Stimulated activated CD4-positive, alpha-beta T cell treated with anti-CD3 and anti-CD28 coated beads, Interleukin-15, amount 100 ng/mL, for 48 hours (primary cell): ENCODE measurements around the gene MEIS1.

Source experiments
- DNase-seq, 2 donors: peaks; one replicate each; pipeline ENCODE4 v3.0.0-alpha.2; 2020; ENCODE audit warnings: low read depth in 2 of 2

The MEIS1 gene

GRCh38 chr2:66566726-66567399 is 131.9 kb downstream of the MEIS1 start:
- no peak for DNase-seq

- no peak for DNase-seq
These were observed 132.8 kb downstream of the MEIS1 start for GRCh38 chr2:66567729-66568128.

GRCh38 chr2:66568650-66569300 is 133.8 kb downstream of the MEIS1 start:
- DNase-seq = no peak

- no peak for DNase-seq
These were observed 134.5 kb downstream of the MEIS1 start for GRCh38 chr2:66569321-66569851.

- no peak for DNase-seq
These were observed 135.0 kb downstream of the MEIS1 start for GRCh38 chr2:66569974-66570373.

- no peak for DNase-seq
These were observed 135.5 kb downstream of the MEIS1 start for GRCh38 chr2:66570471-66570870.

GRCh38 chr2:66571918-66572317 is 137.0 kb downstream of the MEIS1 start:
- no peak for DNase-seq

GRCh38 chr2:66572391-66572790 is 137.5 kb downstream of the MEIS1 start:
- no peak for DNase-seq

GRCh38 chr2:66573416-66573815 is 138.5 kb downstream of the MEIS1 start:
- no peak for DNase-seq

- DNase-seq = no peak
These were observed 138.9 kb downstream of the MEIS1 start for GRCh38 chr2:66573821-66574233.

GRCh38 chr2:66574701-66575624 is 140.0 kb downstream of the MEIS1 start:
- DNase-seq = no peak

- no peak for DNase-seq
These were observed 140.8 kb downstream of the MEIS1 start for GRCh38 chr2:66575625-66576310.

GRCh38 chr2:66576311-66576560 is 141.3 kb downstream of the MEIS1 start:
- DNase-seq = no peak

- no peak for DNase-seq
These were observed 141.8 kb downstream of the MEIS1 start for GRCh38 chr2:66576561-66577320.

GRCh38 chr2:66577321-66578053 is 142.6 kb downstream of the MEIS1 start:
- DNase-seq = no peak

- DNase-seq = no peak
These were observed 143.2 kb downstream of the MEIS1 start for GRCh38 chr2:66578054-66578686.

GRCh38 chr2:66578687-66579106 is 143.8 kb downstream of the MEIS1 start:
- DNase-seq = no peak

GRCh38 chr2:66579186-66580126 is 144.5 kb downstream of the MEIS1 start:
- DNase-seq = no peak
